WTC11 (cell line): ENCODE measurements around the gene HSP90AB1. TPM values are rescaled to one million over a fixed set of nuclear protein-coding genes. Genes with fewer than 3 reads are reported as not detected.
A peak's percentile ranks its signal among the peaks of the same experiment; 100 is the strongest.

ENCODE experiments used
- ATAC-seq: fragments of 200-7000 bp; cut with Tn5 transposase; 2 replicates; pipeline ENCODE4 v1.10.0; 2021; ENCODE audit warnings: mild to moderate bottlenecking, moderate library complexity
- CTCF ChIA-PET: fragments of 300-600 bp; sonication (Branson Sonifier 250); formaldehyde crosslinking; loops from one replicate; lab custom pipeline; 2021; ENCODE audit warnings: antibody characterized with exemption; lab: Charles Lee
- POLR2A ChIA-PET: fragments of 350-600 bp; sonication (Branson Sonifier 250); formaldehyde crosslinking; loops from one replicate; lab custom pipeline; 2021; ENCODE audit warnings: antibody characterized with exemption; lab: Charles Lee
- DNase-seq: peaks from one replicate; pipeline ENCODE4 v3.0.0; 2021; ENCODE audit warnings: low spot score
- H3K27ac Mint-ChIP-seq: 2 replicates; pipeline ENCODE4 v1.8.0; 2021; ENCODE audit warnings: mixed read lengths
- H3K27me3 Mint-ChIP-seq: 2 replicates; pipeline ENCODE4 v1.8.0; 2021; ENCODE audit warnings: low read depth, mild to moderate bottlenecking, moderate library complexity, mixed read lengths
- H3K36me3 Mint-ChIP-seq: 2 replicates; pipeline ENCODE4 v1.8.0; 2021; ENCODE audit warnings: mixed read lengths
- H3K4me1 Mint-ChIP-seq: 2 replicates; pipeline ENCODE4 v1.8.0; 2022; ENCODE audit warnings: mixed read lengths
- H3K4me3 Mint-ChIP-seq: 2 replicates; pipeline ENCODE4 v1.8.0; 2021; ENCODE audit warnings: mild to moderate bottlenecking, moderate library complexity, mixed read lengths
- H3K9me3 Mint-ChIP-seq: 2 replicates; pipeline ENCODE4 v1.8.0; 2021; ENCODE audit warnings: mixed read lengths
- AFF4 ChIP-seq: sonication (generic); formaldehyde crosslinking; IDR thresholded peaks from 2 replicates; pipeline ENCODE4 v1.8.1; 2023; ENCODE audit warnings: mild to moderate bottlenecking, missing genetic modification reagents, borderline replicate concordance
- ATF1 ChIP-seq: sonication (generic); formaldehyde crosslinking; IDR thresholded peaks from 2 replicates; pipeline ENCODE4 v1.8.1; 2023; ENCODE audit warnings: mild to moderate bottlenecking, moderate library complexity, missing genetic modification reagents
- ATF2 ChIP-seq: sonication (generic); formaldehyde crosslinking; IDR thresholded peaks from 2 replicates; pipeline ENCODE4 v1.8.1; 2022; ENCODE audit warnings: low read depth, missing genetic modification reagents, borderline replicate concordance
- ATF6 ChIP-seq: sonication (generic); formaldehyde crosslinking; IDR thresholded peaks from 2 replicates; pipeline ENCODE4 v1.8.1; 2023; ENCODE audit warnings: mild to moderate bottlenecking, missing genetic modification reagents
- CTCF ChIP-seq: fragments of 200-600 bp; IDR thresholded peaks from 2 replicates; pipeline ENCODE4 v1.8.0; 2022; ENCODE audit warnings: antibody characterized with exemption
- FOXK1 ChIP-seq: sonication (generic); formaldehyde crosslinking; IDR thresholded peaks from 2 replicates; pipeline ENCODE4 v1.8.0; 2022; ENCODE audit warnings: mild to moderate bottlenecking, moderate library complexity, missing genetic modification reagents
- GABPB1 ChIP-seq: sonication (generic); formaldehyde crosslinking; IDR thresholded peaks from 2 replicates; pipeline ENCODE4 v1.8.1; 2023; ENCODE audit warnings: mild to moderate bottlenecking, missing genetic modification reagents
- IRF2 ChIP-seq: sonication (generic); formaldehyde crosslinking; IDR thresholded peaks from 2 replicates; pipeline ENCODE4 v1.8.0; 2022; ENCODE audit warnings: low read depth, missing genetic modification reagents, borderline replicate concordance
- MXD4 ChIP-seq: fragments of 250-450 bp; sonication (Bioruptor Pico); IDR thresholded peaks from 2 replicates; pipeline ENCODE4 v1.8.0; 2021; ENCODE audit warnings: mild to moderate bottlenecking, moderate library complexity, borderline replicate concordance
- MYBL2 ChIP-seq: sonication (generic); formaldehyde crosslinking; IDR thresholded peaks from 2 replicates; pipeline ENCODE4 v1.8.1; 2023; ENCODE audit warnings: mild to moderate bottlenecking, moderate library complexity, missing genetic modification reagents
- NFATC4 ChIP-seq: fragments of 250-450 bp; sonication (Bioruptor Pico); IDR thresholded peaks from 2 replicates; pipeline ENCODE4 v1.9.0; 2021; ENCODE audit warnings: mild to moderate bottlenecking
- PRRX2 ChIP-seq: fragments of 250-450 bp; sonication (Bioruptor Pico); IDR thresholded peaks from 2 replicates; pipeline ENCODE4 v1.8.0; 2021; ENCODE audit warnings: mild to moderate bottlenecking
- USF2 ChIP-seq: sonication (generic); formaldehyde crosslinking; IDR thresholded peaks from 2 replicates; pipeline ENCODE4 v1.8.1; 2023; ENCODE audit warnings: mild to moderate bottlenecking, missing genetic modification reagents, moderate library complexity
- total RNA-seq: library from RNA; stranded (reverse); gene quantifications from 3 replicates; pipeline ENCODE4 v1.2.3, GENCODE V29; 2021
- TF ChIP-seq, protein P1 (sequence below): fragments of 250-450 bp; sonication (Bioruptor Pico); conservative IDR thresholded peaks from 2 replicates; pipeline ENCODE4 v1.9.0; 2021; ENCODE audit warnings: mild to moderate bottlenecking
- TF ChIP-seq, protein P2 (sequence below): sonication (generic); formaldehyde crosslinking; IDR thresholded peaks from 2 replicates; pipeline ENCODE4 v1.8.0; 2023; ENCODE audit warnings: missing genetic modification reagents, mild to moderate bottlenecking, borderline replicate concordance

Gene HSP90AB1
- total RNA-seq, 1 experiment from 2014 or later, result 2,171 TPM

DNA sequence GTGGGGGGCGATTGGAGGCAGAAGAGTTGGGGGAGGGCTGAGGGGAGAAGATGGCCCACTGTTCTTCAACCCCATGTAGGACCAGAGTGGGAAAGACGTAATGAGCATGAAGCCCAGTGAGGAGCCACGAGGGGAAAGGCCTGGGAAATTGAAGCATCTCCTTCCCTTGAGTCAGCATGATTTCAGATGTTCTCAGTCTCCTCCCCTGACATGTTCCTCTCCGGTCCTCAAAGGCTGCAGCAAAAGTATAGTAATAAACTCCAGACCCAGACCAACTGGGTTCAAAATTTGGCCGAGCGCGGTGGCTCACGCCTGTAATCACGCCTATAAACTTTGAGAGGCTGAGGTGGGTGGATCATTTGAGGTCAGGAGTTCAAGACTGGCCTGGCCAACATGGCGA, 20.4 kb downstream of the HSP90AB1 start:
- ATAC-seq (no peak), DNase-seq (no peak)
- Mint-ChIP-seq H3K27me3 (peaks cover 28% of the 10 kb centered on the region), H3K9me3 (no peaks in the 10 kb centered on the region), H3K4me1 (peaks cover 52% of the 10 kb centered on the region), H3K4me3 (no peak overlapping the region), H3K27ac (no peak overlapping the region), H3K36me3 (no peaks in the 10 kb centered on the region)
- TF ChIP-seq ATF2 (no peak), AFF4 (no peak), MYBL2 (no peak), ATF6 (CRISPR knock-in tag) (no peak), NFATC4 (no peak), FOXK1 (CRISPR knock-in tag) (no peak), MXD4 (CRISPR knock-in tag) (no peak)
- ChIA-PET CTCF (interaction anchor here (1.1 to 6.3 kb wide), 12 partner anchors 24 to 497 kb away, joined by 3 to 109 read pairs (median 8); partner anchors contain the start of genes AARS2, SPATS1 and VEGFA), POLR2A (no interaction called here)

DNA sequence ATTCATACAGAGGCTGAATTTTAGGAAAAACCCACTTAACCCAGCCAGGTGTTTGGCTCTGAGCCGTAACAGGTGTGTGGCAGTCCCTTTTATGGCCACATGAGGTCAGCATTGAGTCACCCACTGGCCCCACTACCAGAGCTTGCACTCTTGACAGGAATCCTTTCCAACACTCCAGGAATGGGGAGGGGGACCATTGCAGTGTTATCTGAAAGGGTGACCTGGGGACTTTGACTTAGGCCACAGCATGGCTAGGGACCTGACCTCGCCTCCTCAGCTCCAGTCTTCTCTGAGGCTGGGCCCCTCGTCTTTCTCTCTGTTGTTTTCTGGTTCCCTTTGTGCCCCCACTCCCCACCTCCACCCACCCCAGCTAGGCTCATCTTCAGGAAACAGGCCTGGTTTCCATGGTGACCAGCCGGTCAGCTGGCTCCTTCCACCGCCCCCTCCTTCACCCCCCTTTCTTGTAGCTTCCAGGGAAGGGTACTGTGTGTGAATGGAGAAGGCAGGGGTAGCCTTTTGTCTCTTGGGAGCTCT, 21.3 kb downstream of the HSP90AB1 start:
- Mint-ChIP-seq H3K4me1 (peaks cover 48% of the 10 kb centered on the region), H3K36me3 (no peaks in the 10 kb centered on the region), H3K27me3 (peaks cover 31% of the 10 kb centered on the region), H3K9me3 (no peaks in the 10 kb centered on the region), H3K4me3 (0 out of 2 replicates have a peak overlapping the region, but pooled peaks have one; percentile 3), H3K27ac (no peak overlapping the region)
- DNase-seq, result peak; percentile 86
- ChIA-PET POLR2A (interaction anchor here (1.3 to 1.6 kb wide), 3 partner anchors 11 to 22 kb away, joined by 3 to 5 read pairs (median 5); partner anchors contain the start of gene HSP90AB1), CTCF (interaction anchor here (0.6 to 6.3 kb wide), 35 partner anchors 10 to 1176 kb away, joined by 3 to 109 read pairs (median 4); partner anchors contain the start of genes AARS2, HSP90AB1, MRPL14 and SLC29A1)
- peak; percentile 34 for ATAC-seq
- TF ChIP-seq USF2 (no peak), CTCF (peak; percentile 89), ATF1 (no peak), IRF2 (CRISPR knock-in tag) (no peak), PRRX2 (CRISPR knock-in tag) (no peak), GABPB1 (CRISPR knock-in tag) (peak; percentile 36; the same call in 1 of the 2 replicates)
- TF ChIP-seq, protein P1, sequence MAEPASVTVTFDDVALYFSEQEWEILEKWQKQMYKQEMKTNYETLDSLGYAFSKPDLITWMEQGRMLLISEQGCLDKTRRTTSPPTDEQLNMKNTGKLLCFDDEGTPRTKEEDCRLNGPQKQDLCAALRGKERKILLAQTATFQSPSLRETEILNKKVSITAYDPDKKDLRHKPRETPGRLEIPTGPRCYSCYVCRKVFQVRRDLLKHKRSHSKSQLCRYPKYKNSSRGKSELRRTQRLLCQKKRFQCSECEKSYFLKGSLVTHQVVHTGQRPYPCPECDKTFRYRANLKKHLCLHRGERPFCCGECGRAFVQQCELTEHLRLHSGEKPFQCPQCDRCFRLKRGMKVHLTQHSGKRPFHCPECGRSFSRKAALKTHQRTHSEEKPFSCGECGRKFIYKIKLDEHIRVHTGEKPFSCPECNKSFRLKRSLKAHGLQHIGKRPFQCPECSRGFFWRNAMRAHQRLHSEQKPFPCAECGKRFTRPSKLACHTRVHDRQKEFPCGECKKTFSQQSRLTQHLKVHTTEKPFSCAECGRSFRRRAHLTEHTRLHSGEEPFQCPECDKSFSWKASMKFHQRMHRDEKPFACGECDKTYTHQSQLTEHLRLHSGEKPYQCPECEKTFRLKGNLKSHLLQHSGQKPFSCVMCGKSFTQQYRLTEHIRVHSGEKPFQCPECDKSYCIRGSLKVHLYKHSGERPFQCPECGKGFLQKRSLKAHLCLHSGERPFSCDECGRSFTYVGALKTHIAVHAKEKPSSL (CRISPR knock-in tag), result no peak
- TF ChIP-seq, protein P2, sequence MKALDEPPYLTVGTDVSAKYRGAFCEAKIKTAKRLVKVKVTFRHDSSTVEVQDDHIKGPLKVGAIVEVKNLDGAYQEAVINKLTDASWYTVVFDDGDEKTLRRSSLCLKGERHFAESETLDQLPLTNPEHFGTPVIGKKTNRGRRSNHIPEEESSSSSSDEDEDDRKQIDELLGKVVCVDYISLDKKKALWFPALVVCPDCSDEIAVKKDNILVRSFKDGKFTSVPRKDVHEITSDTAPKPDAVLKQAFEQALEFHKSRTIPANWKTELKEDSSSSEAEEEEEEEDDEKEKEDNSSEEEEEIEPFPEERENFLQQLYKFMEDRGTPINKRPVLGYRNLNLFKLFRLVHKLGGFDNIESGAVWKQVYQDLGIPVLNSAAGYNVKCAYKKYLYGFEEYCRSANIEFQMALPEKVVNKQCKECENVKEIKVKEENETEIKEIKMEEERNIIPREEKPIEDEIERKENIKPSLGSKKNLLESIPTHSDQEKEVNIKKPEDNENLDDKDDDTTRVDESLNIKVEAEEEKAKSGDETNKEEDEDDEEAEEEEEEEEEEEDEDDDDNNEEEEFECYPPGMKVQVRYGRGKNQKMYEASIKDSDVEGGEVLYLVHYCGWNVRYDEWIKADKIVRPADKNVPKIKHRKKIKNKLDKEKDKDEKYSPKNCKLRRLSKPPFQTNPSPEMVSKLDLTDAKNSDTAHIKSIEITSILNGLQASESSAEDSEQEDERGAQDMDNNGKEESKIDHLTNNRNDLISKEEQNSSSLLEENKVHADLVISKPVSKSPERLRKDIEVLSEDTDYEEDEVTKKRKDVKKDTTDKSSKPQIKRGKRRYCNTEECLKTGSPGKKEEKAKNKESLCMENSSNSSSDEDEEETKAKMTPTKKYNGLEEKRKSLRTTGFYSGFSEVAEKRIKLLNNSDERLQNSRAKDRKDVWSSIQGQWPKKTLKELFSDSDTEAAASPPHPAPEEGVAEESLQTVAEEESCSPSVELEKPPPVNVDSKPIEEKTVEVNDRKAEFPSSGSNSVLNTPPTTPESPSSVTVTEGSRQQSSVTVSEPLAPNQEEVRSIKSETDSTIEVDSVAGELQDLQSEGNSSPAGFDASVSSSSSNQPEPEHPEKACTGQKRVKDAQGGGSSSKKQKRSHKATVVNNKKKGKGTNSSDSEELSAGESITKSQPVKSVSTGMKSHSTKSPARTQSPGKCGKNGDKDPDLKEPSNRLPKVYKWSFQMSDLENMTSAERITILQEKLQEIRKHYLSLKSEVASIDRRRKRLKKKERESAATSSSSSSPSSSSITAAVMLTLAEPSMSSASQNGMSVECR (CRISPR knock-in tag), result no peak
